ENCODE measurements around the gene ZDHHC21.

Gene ZDHHC21

GRCh38 chr9:14618836-14619420 is 74.3 kb downstream of the ZDHHC21 start:
- TF ChIP-seq FOXA1 (IDR thresholded peaks at IDR 0.05) (no peak), HDGF (IDR thresholded peaks at IDR 0.05; ENCODE audit: borderline replicate concordance) (no peak), LEF1 (IDR thresholded peaks at IDR 0.05; ENCODE audit: borderline replicate concordance) (no peak), ELF4 (IDR thresholded peaks at IDR 0.05) (no peak), SUZ12 (IDR thresholded peaks at IDR 0.05) (no peak), BHLHE40 (IDR thresholded peaks at IDR 0.05; ENCODE audit: borderline replicate concordance) (no peak), PKNOX1 (IDR thresholded peaks at IDR 0.05) (no peak), TARDBP (IDR thresholded peaks at IDR 0.05) (no peak), L3MBTL2 (conservative IDR thresholded peaks at IDR 0.05) (no peak)
- CTCF ChIA-PET = no interaction called here
- POLR2A ChIA-PET = no interaction called here
- DNase-seq (ENCODE audit: extremely low spot score) = no peak

- TF ChIP-seq HDGF (IDR thresholded peaks at IDR 0.05; ENCODE audit: borderline replicate concordance) (no peak), PKNOX1 (IDR thresholded peaks at IDR 0.05) (peak; percentile 59; the same call in 1 of the 2 replicates)
- POLR2A ChIA-PET = no interaction called here
These were observed 76.8 kb downstream of the ZDHHC21 start for GRCh38 chr9:14616188-14616982.

GRCh38 chr9:14608540-14608939 is 84.7 kb downstream of the ZDHHC21 start:
- ChIA-PET CTCF (no interaction called here), POLR2A (no interaction called here)
- TF ChIP-seq CTBP1 (IDR thresholded peaks at IDR 0.05; ENCODE audit: borderline replicate concordance) = no peak
- no peak for TF ChIP-seq SP1 (IDR thresholded peaks at IDR 0.05)
- TF ChIP-seq LEF1 (IDR thresholded peaks at IDR 0.05; ENCODE audit: borderline replicate concordance) = no peak
- no peak for TF ChIP-seq NFRKB (IDR thresholded peaks at IDR 0.05)
- no peak for TF ChIP-seq SUZ12 (IDR thresholded peaks at IDR 0.05)
- no peak for TF ChIP-seq HDGF (IDR thresholded peaks at IDR 0.05; ENCODE audit: borderline replicate concordance)
- no peak for DNase-seq (ENCODE audit: extremely low spot score)

More at GRCh38 chr9:14616188-14616982, 76.8 kb downstream of the ZDHHC21 start:
- CTCF ChIA-PET = no interaction called here
- peak; percentile 11 for DNase-seq (ENCODE audit: extremely low spot score)

- CTCF ChIA-PET = no interaction called here
- POLR2A ChIA-PET = no interaction called here
- DNase-seq (ENCODE audit: extremely low spot score) = no peak
- TF ChIP-seq SP1 (IDR thresholded peaks at IDR 0.05) = no peak
- no peak for TF ChIP-seq FOXM1 (IDR thresholded peaks at IDR 0.05; ENCODE audit: borderline replicate concordance)
- no peak for TF ChIP-seq ARNT (IDR thresholded peaks at IDR 0.05)
- TF ChIP-seq FOXK2 (IDR thresholded peaks at IDR 0.05) = no peak
- no peak for TF ChIP-seq ELF4 (IDR thresholded peaks at IDR 0.05)
- no peak for TF ChIP-seq NFRKB (IDR thresholded peaks at IDR 0.05)
- TF ChIP-seq FOXA1 (IDR thresholded peaks at IDR 0.05) = no peak
- no peak for TF ChIP-seq HDGF (IDR thresholded peaks at IDR 0.05; ENCODE audit: borderline replicate concordance)
- no peak for TF ChIP-seq TARDBP (IDR thresholded peaks at IDR 0.05)
- TF ChIP-seq BHLHE40 (IDR thresholded peaks at IDR 0.05; ENCODE audit: borderline replicate concordance) = no peak
- TF ChIP-seq ZNF384 (IDR thresholded peaks at IDR 0.05) = no peak
- TF ChIP-seq CTBP1 (IDR thresholded peaks at IDR 0.05; ENCODE audit: borderline replicate concordance) = no peak
- TF ChIP-seq PKNOX1 (IDR thresholded peaks at IDR 0.05) = no peak
- TF ChIP-seq LEF1 (IDR thresholded peaks at IDR 0.05; ENCODE audit: borderline replicate concordance) = no peak
- TF ChIP-seq SUZ12 (IDR thresholded peaks at IDR 0.05) = no peak
- no peak for TF ChIP-seq L3MBTL2 (conservative IDR thresholded peaks at IDR 0.05)
These were observed 95.9 kb downstream of the ZDHHC21 start for GRCh38 chr9:14597171-14597799.

GRCh38 chr9:14593406-14593805 is 99.8 kb downstream of the ZDHHC21 start:
- no peak for DNase-seq (ENCODE audit: extremely low spot score)
- no peak for TF ChIP-seq SUZ12 (IDR thresholded peaks at IDR 0.05)
- no peak for TF ChIP-seq CTBP1 (IDR thresholded peaks at IDR 0.05; ENCODE audit: borderline replicate concordance)
- TF ChIP-seq ARNT (IDR thresholded peaks at IDR 0.05) = no peak
- no peak for TF ChIP-seq FOXK2 (IDR thresholded peaks at IDR 0.05)
- no peak for TF ChIP-seq NFRKB (IDR thresholded peaks at IDR 0.05)
- TF ChIP-seq L3MBTL2 (conservative IDR thresholded peaks at IDR 0.05) = no peak
- TF ChIP-seq FOXM1 (IDR thresholded peaks at IDR 0.05; ENCODE audit: borderline replicate concordance) = no peak
- no peak for TF ChIP-seq PKNOX1 (IDR thresholded peaks at IDR 0.05)
- no peak for TF ChIP-seq LEF1 (IDR thresholded peaks at IDR 0.05; ENCODE audit: borderline replicate concordance)
- TF ChIP-seq SP1 (IDR thresholded peaks at IDR 0.05) = no peak
- ChIA-PET POLR2A (no interaction called here), CTCF (no interaction called here)
